ENCODE results near the gene CCDC86.

GRCh38 chr11:60797846-60798630 lies 43.9 kb upstream of the CCDC86 start:
- TF ChIP-seq POLR2A (IDR thresholded peaks at IDR 0.05), result no peak
- TF ChIP-seq CTCF (IDR thresholded peaks at IDR 0.05), result no peak
